ENCODE data around the gene ESAM.

DNA sequence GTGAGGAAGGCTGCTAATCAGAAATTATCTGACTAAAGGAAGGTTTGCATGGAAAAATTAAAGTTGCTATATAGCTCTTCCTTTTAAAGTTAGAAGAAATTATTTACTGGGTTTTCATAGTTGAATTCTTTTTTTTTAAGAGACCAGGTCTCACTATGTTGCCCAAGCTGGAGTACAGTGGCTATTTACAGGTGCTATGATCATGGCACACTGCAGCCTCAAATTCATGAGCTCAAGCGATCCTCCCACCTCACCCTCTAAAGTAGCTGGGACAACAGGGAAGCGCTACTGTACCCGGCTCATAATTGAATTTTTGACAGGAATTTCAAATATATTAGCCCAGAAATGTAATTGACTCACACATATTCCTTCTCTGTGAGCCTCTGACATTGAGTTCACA, 34.2 kb upstream of the ESAM start:
- TF ChIP-seq CTCF (IDR thresholded peaks at IDR 0.05) (no peak), POLR2A (IDR thresholded peaks at IDR 0.05) (no peak)

Data from right lobe of liver (tissue), 4 donors.